ENCODE results near the gene ZNF500. TPM values are rescaled to one million over a fixed set of nuclear protein-coding genes. Genes with fewer than 3 reads are reported as not detected.

ZNF500 gene
- total RNA-seq, 1 experiment from 2014 or later = 18.3 TPM

GRCh38 chr16:4699046-4699556 is 67.9 kb downstream of the ZNF500 start:
- H4K5ac ChIP-seq (ENCODE audit: insufficient read length, low read depth, low read length) = no peak overlapping the region
- H3K27ac ChIP-seq (ENCODE audit: insufficient read length, low read depth, low read length) = no peak overlapping the region
- H3K79me2 ChIP-seq (ENCODE audit: insufficient read depth, low read length) = no peaks in the 10 kb centered on the region
- no peak overlapping the region for H2AFZ ChIP-seq (ENCODE audit: low read length)
- H2BK20ac ChIP-seq (ENCODE audit: low read depth, low read length, poor library complexity, severe bottlenecking) = no peak overlapping the region
- H3K4ac ChIP-seq (ENCODE audit: low read depth, low read length) = no peak overlapping the region
- no peaks in the 10 kb centered on the region for H3K9me3 Mint-ChIP-seq
- H3K79me1 ChIP-seq (ENCODE audit: insufficient read depth, low read depth, low read length, poor library complexity, severe bottlenecking) = no peaks in the 10 kb centered on the region
- no peaks in the 10 kb centered on the region for H3K4me1 Mint-ChIP-seq
- no peak overlapping the region for H3K9ac ChIP-seq (ENCODE audit: extremely low read depth, insufficient read length, low read length)
- H3K14ac ChIP-seq (ENCODE audit: insufficient read depth, low read length) = no peak overlapping the region
- TF ChIP-seq CTCF (conservative IDR thresholded peaks at IDR 0.05) = no peak
- no peak overlapping the region for H3K23ac ChIP-seq (ENCODE audit: insufficient read length, low read depth, low read length)
- peaks cover 14 to 65% (median 48%) of the 10 kb centered on the region in 3 experiments; a peak in 6 of 7 replicates for H3K36me3 Mint-ChIP-seq (ENCODE audit: insufficient read depth in 1 of 3, low read depth in 3 of 3)
- H3K23me2 ChIP-seq (ENCODE audit: insufficient read length, low read depth, low read length, poor library complexity, severe bottlenecking) = no peaks in the 10 kb centered on the region
- no peak overlapping the region for H3K4me3 Mint-ChIP-seq
- no peaks in the 10 kb centered on the region; the same call in 1 of the 2 replicates for H3K27me3 Mint-ChIP-seq (ENCODE audit: low read depth)
- no peak overlapping the region for H2BK12ac ChIP-seq (ENCODE audit: insufficient read length, low read depth, low read length)
- no peaks in the 10 kb centered on the region for H3K4me1 ChIP-seq (ENCODE audit: insufficient read depth, low read length)
- DNase-seq = no peak
- no peak overlapping the region for H2BK15ac ChIP-seq (ENCODE audit: low read depth, low read length)
- H3K9me3 ChIP-seq (ENCODE audit: control insufficient read depth, low read depth, low read length) = no peaks in the 10 kb centered on the region
- no peak overlapping the region for H2AK5ac ChIP-seq (ENCODE audit: insufficient read length, low read length)
- H3K56ac ChIP-seq (ENCODE audit: insufficient read length, low read depth, low read length) = no peak overlapping the region
- H3K27ac Mint-ChIP-seq = 0 out of 7 replicates have a peak overlapping the region, but pooled peaks of 1 of the 3 experiments have one; percentile 75
- no peak overlapping the region for H4K8ac ChIP-seq (replicated peaks; ENCODE audit: insufficient read length, low read depth, low read length)
- no peaks in the 10 kb centered on the region for H4K20me1 ChIP-seq (ENCODE audit: control insufficient read depth, insufficient read depth, insufficient read length)
- H3K18ac ChIP-seq (ENCODE audit: insufficient read length, low read depth, low read length) = no peak overlapping the region
- H3K4me2 ChIP-seq (ENCODE audit: insufficient read depth, insufficient read length, low read length) = no peak overlapping the region
- no peak overlapping the region for H2BK5ac ChIP-seq (ENCODE audit: insufficient read length, low read length)
- H4K91ac ChIP-seq (ENCODE audit: insufficient read length, low read depth, low read length) = no peak overlapping the region
- no peak overlapping the region for H2BK120ac ChIP-seq (ENCODE audit: low read depth, low read length, poor library complexity, severe bottlenecking)
- H3T11ph ChIP-seq (ENCODE audit: low read length) = no peak overlapping the region
- no peaks in the 10 kb centered on the region for H3K27me3 ChIP-seq (ENCODE audit: insufficient read depth, low read length)
- no CpG with 5 or more reads among the region's 19 CpGs for WGBS (ENCODE audit: extremely low coverage, insufficient read length, low lambda C conversion rate)

Data from H9 (cell line).